ENCODE data around the gene PTX3. TPM values are rescaled to one million over a fixed set of nuclear protein-coding genes. Genes with fewer than 3 reads are reported as not detected.

Gene PTX3
- total RNA-seq = 5.5 TPM

GRCh38 chr3:157436583-157437291 lies at the start of gene PTX3:
PTX3 (plus strand) TSS chr3:157436850; CDS start chr3:157436934, 84 bp downstream.

Other genes starting within 250 kb of the PTX3 start
- 26.1 TPM for gene VEPH1, start 66.6 kb downstream of the PTX3 start, total RNA-seq

Data from diencephalon (tissue), 1 donor.